GM18511 (cell line): Measurements from ENCODE around the gene HTT.
A peak's percentile ranks its signal among the peaks of the same experiment; 100 is the strongest.

Experiments
- ATAC-seq: cut with Tn5 transposase; IDR thresholded peaks from one replicate; pipeline ENCODE4 v1.9.1; 2021; ENCODE audit warnings: mild to moderate bottlenecking, moderate library complexity; ENCODE audit not compliant: unreplicated experiment

Gene HTT

GRCh38 chr4:3285558-3286334, 211.3 kb downstream of the HTT start:
- ATAC-seq, result peak; percentile 95

- ATAC-seq, result no peak
Measured at GRCh38 chr4:3286335-3287175, 212.1 kb downstream of the HTT start.

GRCh38 chr4:3287271-3287971, 212.9 kb downstream of the HTT start:
- ATAC-seq, result no peak

- ATAC-seq, result no peak
Measured at GRCh38 chr4:3287972-3288570, 213.6 kb downstream of the HTT start.

GRCh38 chr4:3288571-3289094, 214.2 kb downstream of the HTT start:
- no peak for ATAC-seq

GRCh38 chr4:3290476-3290875, 216.0 kb downstream of the HTT start:
- ATAC-seq, result no peak

- ATAC-seq, result no peak
Measured at GRCh38 chr4:3290889-3291321, 216.4 kb downstream of the HTT start.

GRCh38 chr4:3291411-3291968, 217.0 kb downstream of the HTT start:
- no peak for ATAC-seq

- ATAC-seq, result peak; percentile 38
Measured at GRCh38 chr4:3291969-3292570, 217.6 kb downstream of the HTT start.

GRCh38 chr4:3292571-3293400, 218.3 kb downstream of the HTT start, which contains the start of gene RGS12:
Gene RGS12, plus strand, starts transcription at chr4:3293021. Its CDS starts 23,150 bp downstream, at chr4:3316171.
- peak; percentile 65 for ATAC-seq
